ENCODE results near the gene TSPAN9.

Gene TSPAN9

DNA sequence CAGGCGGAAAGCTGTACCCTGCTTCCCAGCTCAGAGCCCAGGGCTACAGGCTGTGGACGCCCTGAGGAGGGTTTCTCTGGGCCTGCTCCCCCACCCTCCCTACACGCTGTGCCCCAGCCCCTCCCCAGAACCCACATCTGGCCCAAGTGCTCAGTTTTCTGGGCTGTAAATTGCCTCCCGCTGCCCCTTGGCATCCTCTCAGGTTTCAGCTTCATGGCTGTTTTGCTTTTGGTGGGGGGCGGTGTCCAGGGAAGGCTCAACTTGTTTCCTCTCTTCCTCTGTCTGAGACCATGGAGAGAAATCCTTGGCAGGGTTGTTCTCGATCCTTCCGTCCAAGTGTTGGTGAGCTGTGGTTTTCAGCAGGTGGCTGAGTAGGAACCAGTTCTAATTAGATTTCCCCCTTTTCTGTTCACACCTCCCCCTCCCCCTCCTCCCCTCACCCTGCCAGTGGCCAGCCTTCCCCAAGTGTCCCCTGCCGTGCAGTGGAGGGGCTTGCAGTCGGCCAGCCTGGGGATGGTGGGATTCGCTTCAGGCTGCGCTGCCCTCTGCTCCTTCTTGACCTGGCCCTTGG, 61.8 kb downstream of the TSPAN9 start:
- DNase-seq (ENCODE audit: low spot score) (no peak), ATAC-seq (ENCODE audit: low read depth) (no peak)
- TF ChIP-seq, protein P1, sequence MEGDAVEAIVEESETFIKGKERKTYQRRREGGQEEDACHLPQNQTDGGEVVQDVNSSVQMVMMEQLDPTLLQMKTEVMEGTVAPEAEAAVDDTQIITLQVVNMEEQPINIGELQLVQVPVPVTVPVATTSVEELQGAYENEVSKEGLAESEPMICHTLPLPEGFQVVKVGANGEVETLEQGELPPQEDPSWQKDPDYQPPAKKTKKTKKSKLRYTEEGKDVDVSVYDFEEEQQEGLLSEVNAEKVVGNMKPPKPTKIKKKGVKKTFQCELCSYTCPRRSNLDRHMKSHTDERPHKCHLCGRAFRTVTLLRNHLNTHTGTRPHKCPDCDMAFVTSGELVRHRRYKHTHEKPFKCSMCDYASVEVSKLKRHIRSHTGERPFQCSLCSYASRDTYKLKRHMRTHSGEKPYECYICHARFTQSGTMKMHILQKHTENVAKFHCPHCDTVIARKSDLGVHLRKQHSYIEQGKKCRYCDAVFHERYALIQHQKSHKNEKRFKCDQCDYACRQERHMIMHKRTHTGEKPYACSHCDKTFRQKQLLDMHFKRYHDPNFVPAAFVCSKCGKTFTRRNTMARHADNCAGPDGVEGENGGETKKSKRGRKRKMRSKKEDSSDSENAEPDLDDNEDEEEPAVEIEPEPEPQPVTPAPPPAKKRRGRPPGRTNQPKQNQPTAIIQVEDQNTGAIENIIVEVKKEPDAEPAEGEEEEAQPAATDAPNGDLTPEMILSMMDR (IDR thresholded peaks at IDR 0.05; ENCODE audit: poor library complexity, severe bottlenecking), result no peak
- H3K4me3 ChIP-seq (ENCODE audit: severe bottlenecking), result no peak overlapping the region
- no peak overlapping the region for H3K27ac ChIP-seq (ENCODE audit: poor library complexity, severe bottlenecking)
- no peaks in the 10 kb centered on the region for H3K36me3 ChIP-seq (ENCODE audit: low read depth)
- H3K27me3 ChIP-seq (ENCODE audit: insufficient read depth, poor library complexity, severe bottlenecking), result no peaks in the 10 kb centered on the region
- H3K4me1 ChIP-seq (ENCODE audit: insufficient read depth, poor library complexity, severe bottlenecking), result no peaks in the 10 kb centered on the region
- no peaks in the 10 kb centered on the region for H3K9me3 ChIP-seq (ENCODE audit: severe bottlenecking)

DNA sequence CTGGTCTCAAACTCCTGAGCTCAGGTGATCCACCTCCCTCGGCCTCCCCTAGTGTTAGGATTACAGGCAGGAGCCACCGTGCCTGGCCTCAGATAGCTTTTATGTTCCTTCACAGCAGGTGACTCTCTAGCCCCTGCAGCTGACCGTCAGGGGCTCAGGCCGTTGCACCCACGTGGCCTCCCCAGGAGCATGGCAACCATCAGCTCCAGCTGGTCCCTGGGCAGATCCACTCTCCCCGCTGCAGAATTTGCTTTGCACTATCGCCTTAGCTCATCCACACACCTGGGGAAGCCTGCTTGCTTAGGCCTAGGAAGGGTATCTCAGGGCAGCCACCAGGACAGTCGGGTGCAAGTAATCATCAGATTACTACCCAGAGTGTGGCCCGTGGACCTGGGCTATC, 62.6 kb downstream of the TSPAN9 start:
- no peaks in the 10 kb centered on the region for H3K4me1 ChIP-seq (ENCODE audit: insufficient read depth, poor library complexity, severe bottlenecking)
- H3K27ac ChIP-seq (ENCODE audit: poor library complexity, severe bottlenecking), result no peak overlapping the region
- no peaks in the 10 kb centered on the region for H3K36me3 ChIP-seq (ENCODE audit: low read depth)
- H3K4me3 ChIP-seq (ENCODE audit: severe bottlenecking), result no peak overlapping the region
- no peaks in the 10 kb centered on the region for H3K9me3 ChIP-seq (ENCODE audit: severe bottlenecking)
- ATAC-seq (ENCODE audit: low read depth) (no peak), DNase-seq (ENCODE audit: low spot score) (no peak)
- TF ChIP-seq, protein P1 (IDR thresholded peaks at IDR 0.05; ENCODE audit: poor library complexity, severe bottlenecking), result no peak
- no peaks in the 10 kb centered on the region for H3K27me3 ChIP-seq (ENCODE audit: insufficient read depth, poor library complexity, severe bottlenecking)

DNA sequence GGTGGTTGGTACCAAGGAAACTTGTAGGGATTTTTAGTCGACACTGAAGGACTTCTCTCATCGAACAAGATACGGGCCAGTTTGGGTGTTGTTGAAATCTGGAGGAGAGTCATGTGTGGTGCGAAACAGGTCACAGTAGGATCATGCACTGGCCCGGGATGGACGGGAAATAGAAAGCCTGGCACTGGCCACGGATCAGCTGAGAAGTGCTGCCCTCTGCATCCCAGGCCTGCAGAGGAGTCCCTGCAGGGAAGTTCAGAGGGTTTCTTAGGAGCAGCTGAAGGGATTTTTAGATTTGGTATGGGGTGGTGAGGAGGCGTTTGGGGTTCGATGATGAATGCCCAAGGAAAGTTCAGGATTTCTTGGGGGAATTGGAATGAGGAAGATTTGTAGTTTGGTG, 63.1 kb downstream of the TSPAN9 start:
- no peak overlapping the region for H3K4me3 ChIP-seq (ENCODE audit: severe bottlenecking)
- H3K9me3 ChIP-seq (ENCODE audit: severe bottlenecking), result no peaks in the 10 kb centered on the region
- H3K27me3 ChIP-seq (ENCODE audit: insufficient read depth, poor library complexity, severe bottlenecking), result no peaks in the 10 kb centered on the region
- TF ChIP-seq, protein P1 (IDR thresholded peaks at IDR 0.05; ENCODE audit: poor library complexity, severe bottlenecking), result no peak
- H3K27ac ChIP-seq (ENCODE audit: poor library complexity, severe bottlenecking), result no peak overlapping the region
- H3K4me1 ChIP-seq (ENCODE audit: insufficient read depth, poor library complexity, severe bottlenecking), result no peaks in the 10 kb centered on the region
- H3K36me3 ChIP-seq (ENCODE audit: low read depth), result no peaks in the 10 kb centered on the region
- no peak for ATAC-seq (ENCODE audit: low read depth)
- DNase-seq (ENCODE audit: low spot score), result no peak

DNA sequence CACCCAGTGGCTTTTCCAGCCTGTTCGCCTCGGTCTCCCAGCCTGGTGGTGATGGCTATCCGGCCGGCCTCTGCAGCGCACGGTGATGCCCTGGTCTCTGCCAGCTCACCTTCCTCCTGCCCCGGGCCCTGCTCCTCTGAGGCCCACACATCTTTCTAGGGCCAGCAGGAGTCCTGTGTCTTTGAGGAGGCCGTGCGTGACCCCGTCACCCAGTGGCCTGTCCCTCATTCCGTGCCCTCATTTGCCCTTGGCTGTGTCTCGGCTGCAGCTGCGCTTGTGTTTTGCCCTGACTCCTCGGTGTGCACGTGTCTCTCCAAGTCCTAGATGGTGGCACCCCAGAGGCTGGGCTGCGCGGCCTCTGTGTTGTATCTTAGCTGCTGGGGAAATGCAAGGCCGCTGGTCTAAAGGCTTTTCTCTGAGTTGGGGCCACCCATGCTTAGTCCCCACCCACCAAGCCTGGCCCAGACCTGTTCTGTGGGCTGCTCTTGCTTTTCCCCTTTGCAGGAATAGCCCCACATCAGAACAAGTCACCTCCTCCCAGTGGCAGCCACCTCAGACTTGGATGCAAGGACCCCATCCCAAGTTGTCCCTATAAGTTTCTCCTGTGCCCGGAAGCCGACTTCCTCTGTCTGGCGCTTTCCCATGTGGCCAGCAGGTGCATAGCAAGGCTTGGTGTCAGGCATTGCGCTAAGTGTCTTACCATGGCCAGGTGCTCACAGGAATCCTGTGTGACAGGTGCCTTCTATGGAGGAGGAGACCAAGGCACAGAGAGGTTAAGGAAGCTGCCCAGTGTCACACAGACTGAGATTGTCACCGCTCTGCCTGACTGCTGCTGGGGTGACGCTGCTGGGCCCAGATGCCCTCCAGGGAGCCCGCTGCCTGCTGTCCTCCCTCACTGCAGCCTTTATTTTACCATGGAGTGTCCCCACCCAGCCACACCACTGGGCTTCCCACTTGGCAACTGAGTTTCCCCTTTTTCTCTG, 64.5 kb downstream of the TSPAN9 start:
- no peak for ATAC-seq (ENCODE audit: low read depth)
- Histone ChIP-seq H3K27me3 (ENCODE audit: insufficient read depth, poor library complexity, severe bottlenecking) (no peaks in the 10 kb centered on the region), H3K4me1 (ENCODE audit: insufficient read depth, poor library complexity, severe bottlenecking) (no peaks in the 10 kb centered on the region), H3K27ac (ENCODE audit: poor library complexity, severe bottlenecking) (no peak overlapping the region), H3K4me3 (ENCODE audit: severe bottlenecking) (no peak overlapping the region), H3K36me3 (ENCODE audit: low read depth) (no peaks in the 10 kb centered on the region), H3K9me3 (ENCODE audit: severe bottlenecking) (no peaks in the 10 kb centered on the region)
- no peak for DNase-seq (ENCODE audit: low spot score)
- TF ChIP-seq, protein P1 (IDR thresholded peaks at IDR 0.05; ENCODE audit: poor library complexity, severe bottlenecking), result no peak
